ENCODE results near the gene SOX13.
"Not testable (repeated sequence)": the region's sequence is repeated elsewhere in the genome, so short reads cannot be mapped to it uniquely, and the experiment has no call there.

Gene SOX13

DNA sequence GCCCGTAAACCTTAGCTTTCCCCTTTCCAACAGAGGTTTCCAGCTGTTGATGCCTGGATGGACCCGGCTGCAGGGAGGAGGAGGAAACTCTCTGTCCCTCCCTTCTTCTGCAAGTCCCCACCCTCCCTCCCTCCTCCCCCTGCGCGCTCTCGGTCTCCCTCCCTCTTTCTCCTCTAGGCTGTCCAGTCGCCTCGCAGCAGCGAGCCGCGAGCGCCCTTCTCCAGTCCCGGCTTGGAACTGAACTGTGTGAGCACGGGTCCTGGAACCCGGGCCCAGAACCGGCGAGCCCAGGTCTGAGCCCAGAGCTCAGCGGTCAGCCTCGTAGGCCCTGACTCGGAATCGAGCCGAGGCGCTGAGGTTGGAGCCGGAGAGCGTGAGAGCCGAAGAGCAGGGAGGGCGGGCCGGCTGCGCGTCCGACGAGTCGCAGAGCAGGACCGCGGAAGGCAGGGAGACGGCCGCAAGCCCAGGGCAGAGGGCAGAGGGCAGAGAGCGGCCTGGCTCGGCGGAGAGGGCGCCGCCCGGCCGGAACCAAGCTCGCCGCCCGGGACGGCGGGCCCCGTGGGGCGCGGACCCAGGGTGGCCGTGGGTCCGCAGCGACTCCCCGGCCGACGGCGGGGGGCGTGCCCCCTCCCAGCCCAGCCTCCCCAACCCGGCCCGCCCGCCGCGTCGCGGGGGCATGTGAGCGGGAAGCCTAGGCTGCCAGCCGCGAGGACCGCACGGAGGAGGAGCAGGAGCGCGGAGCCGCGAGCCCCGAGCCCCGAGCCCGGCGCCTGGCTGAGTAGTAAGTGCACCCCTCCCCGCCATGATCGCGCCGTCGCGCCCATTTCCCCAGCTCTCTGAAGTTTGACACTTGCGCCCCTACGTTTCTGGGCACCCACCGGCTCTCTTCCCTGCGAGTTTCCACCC lies at the start of gene SOX13:
SOX13 (plus strand) TSS at position 185 of the 906 bp plus-strand sequence. CDS start 39,801 bp downstream, outside the sequence.
- no peak for DNase-seq (ENCODE audit: low read depth in 2 of 2)

DNA sequence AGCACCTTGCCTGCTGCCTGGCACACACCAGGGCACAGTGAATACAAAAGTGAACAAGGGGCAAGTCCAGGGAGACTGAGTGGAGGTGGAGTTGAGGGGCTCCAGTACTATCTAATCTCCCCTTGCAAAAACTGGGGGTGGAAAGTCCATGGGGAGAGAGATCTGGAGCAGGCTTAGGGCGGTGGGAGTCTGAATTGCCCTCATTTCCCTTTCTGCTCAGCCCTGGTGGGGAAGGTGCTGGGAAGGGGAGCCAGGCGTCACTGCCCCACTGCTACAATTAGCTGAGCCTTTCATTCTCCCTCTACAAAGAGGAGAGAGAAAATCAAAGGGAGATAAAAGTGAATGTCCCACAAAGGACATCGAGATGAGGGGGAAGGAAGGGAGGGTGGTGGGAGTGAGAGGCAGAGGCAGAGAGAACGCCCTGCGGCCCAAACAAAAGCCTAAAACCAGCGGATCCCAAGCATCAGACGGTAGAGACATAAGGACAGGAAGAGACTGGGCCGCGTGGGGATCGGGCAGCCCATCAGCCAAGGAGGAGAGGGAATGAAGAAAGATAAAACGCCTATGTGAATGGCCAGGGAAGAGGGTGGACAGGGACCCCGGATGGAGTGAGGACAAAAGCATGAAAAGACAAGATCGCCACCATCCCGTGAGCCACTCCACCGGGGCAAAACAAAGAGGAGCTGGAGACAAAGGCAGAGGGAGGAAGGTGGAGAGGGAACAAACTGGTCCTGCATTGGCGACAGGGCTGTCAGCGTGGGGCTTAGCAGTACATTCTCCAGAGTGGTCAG lies 46.8 kb upstream of the SOX13 start:
- DNase-seq (ENCODE audit: low read depth in 2 of 2), result no peak

DNA sequence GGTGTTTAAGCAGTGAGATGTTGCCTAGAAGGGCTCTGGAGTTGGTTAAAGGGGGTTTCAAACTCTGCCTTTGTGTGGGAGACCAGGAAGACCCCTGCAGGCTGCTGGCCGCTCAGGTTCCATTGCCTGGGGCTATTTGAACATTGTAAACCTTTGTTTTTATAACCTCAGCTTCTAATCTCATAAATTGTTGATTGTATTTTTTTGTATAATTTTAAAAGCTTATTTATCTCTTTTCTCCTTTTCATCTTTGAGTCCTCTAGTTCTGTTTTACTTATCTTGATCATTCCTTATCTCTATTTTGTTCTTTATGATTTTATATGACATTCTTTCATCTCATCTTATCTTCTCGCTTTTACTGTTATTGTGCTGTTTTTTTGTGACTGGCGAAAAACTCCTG lies 45.5 kb upstream of the SOX13 start:
- DNase-seq (ENCODE audit: low read depth in 2 of 2), result no peak

DNA sequence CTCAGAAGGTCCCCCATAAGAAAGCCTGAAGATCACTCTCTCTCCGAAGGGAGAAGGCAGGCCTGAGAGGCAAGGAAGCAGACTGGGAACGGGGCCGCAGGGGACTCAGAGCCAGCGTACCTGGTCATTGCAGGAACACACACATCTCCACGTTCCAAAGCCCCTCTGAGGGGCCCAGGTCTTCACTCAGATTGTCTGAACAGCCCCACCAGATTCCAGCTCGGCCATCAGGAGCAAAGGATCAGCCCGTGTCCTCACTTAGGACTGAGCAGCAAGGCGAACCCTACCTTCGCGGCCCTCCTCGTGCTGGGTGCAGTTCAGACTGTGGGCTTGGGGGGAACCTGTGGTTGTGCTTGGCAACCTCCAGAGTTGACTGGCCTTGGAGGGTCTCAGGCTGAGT lies 43.9 kb upstream of the SOX13 start:
- no peak for DNase-seq (ENCODE audit: low read depth in 2 of 2)

DNA sequence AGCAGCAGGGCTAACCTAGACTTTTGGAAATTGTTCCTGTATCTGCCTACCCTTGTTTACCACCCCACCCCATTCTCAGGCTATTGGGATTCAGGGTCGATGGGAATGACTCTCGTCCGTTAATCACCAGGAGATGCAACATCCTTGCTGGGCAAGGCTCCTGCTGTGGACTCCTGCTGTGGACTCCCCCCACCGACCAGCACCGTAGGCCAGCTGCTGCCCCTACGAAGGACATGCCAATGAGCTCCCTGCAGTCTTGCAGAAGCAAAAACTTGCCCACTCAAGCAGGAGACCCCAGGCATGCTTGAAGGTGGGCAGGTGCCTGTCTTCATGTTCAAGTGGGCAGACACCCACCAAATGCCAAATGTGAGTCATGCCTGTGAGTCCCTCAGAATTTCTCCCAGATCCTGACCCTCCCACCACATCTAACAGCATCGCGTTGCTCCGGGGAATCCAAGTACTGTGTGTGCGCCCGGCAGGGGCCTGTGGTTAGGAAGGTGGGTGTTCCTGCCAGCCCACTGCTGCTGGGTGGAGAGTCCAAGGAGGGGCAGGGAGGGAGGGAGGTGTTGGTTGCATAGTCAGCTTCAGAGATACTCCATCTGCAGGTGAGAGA lies 41.7 kb upstream of the SOX13 start:
- no peak for DNase-seq (ENCODE audit: low read depth in 2 of 2)

DNA sequence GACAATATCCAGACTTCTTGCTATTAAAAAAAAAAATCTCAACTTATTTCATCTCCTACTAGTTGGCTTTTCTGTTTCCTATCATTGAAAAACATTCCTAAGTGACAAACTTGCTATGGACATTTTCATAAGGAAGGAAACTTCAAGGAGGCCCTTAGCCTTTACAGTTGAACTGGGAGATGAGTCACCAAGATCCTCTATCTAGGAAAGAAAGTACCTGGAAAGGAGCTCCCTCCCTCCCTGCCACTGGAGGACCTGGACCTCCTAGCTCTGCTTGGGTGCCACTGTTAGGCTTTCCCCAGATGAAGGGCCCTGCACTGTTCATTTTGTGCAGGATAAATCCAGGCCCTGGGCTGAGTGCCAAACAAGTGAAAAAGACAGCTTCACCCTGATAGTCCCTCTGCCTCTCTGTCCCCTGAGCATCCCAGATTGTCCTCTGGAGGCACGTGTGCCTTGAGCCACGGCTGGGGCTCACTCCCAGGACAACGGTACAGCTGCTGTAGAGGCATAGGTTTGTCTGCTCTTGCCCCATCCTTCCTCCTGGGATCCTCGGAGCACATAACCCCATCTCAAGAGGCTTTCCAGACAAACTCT lies 40.2 kb upstream of the SOX13 start:
- no peak for DNase-seq (ENCODE audit: low read depth in 2 of 2)

DNA sequence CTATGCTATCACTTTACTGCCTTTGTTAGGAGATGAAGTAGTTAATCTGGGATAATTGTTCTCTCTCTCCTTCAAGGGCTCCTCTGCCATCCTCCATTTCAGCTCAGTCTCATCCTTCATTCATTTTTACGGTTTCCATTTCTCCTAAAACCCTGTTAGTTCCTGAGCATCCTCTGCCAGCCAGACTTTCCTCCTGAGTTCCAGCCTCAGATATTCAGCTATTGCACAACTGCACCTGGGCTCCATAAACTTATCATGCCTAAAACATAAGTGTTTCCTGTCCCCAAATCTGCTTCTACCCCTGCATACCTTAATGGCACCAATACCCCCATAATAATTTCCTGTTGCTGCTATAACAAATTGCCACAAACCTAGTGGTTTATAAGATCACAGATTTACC lies 39.6 kb upstream of the SOX13 start:
- no peak for DNase-seq (ENCODE audit: low read depth in 2 of 2)

DNA sequence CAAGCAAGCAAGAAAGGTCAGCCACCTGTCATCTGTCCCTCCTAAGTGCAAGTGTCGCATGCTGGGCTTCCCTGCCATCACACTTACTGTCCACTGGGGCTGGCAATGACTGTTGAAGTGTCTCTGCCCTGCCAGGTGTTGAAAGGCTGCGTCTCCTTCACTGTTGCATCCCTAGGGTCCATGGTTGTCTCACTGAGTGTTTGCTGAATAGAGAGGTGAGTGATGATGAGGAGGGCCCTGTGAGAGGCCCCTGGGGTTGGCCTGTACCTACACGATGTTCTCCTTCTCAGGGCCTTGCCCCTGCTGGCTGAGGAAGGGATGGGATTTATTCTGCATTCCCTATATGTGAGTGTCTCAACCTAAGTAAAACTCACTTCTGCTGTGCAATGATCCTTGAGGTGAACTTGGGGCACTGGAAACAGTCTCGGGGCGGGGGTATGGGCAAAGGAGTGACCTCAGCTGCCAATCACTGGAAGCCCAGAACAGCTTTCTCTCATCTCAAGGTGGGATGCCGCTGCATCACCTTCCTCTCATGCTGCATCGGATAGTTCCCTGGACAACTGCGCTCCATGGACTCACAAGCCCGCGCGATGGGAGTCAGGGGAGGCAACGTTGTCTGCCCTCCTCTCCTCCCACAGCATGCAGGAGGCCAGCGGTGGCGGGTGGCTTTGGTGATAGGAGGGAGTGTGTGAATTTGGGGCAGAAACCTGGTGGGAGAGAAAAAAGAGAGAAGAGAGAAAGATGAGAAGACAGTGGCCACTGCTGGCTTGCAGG lies 35.8 kb upstream of the SOX13 start:
- no peak for DNase-seq (ENCODE audit: low read depth in 2 of 2)

DNA sequence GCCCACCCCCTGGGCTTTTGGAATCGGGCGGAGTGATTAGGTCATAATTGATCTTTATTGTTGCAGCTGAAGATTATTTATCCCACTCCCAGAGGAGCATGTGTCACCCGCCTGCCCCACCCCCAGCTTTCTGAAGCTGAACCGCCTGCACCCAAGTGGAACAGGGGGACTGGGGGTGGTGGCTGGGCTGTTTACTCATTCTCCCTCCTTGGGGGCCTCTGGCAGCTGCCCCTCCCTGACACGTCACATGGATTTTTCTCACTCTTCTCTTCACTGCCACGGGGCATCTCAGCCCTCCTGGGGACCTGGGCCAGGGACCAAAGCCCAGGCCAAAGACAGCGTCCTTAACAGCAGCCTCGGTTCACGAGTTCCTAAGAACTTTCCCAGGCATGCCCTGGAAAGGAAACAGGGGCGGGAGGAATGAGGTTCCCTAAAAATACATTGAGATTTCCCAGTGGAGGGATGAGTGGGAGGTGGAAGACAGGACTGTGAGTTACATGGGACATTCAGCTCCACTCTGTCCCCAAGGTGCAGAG lies 31.6 kb upstream of the SOX13 start:
- DNase-seq (ENCODE audit: low read depth in 2 of 2), result no peak

DNA sequence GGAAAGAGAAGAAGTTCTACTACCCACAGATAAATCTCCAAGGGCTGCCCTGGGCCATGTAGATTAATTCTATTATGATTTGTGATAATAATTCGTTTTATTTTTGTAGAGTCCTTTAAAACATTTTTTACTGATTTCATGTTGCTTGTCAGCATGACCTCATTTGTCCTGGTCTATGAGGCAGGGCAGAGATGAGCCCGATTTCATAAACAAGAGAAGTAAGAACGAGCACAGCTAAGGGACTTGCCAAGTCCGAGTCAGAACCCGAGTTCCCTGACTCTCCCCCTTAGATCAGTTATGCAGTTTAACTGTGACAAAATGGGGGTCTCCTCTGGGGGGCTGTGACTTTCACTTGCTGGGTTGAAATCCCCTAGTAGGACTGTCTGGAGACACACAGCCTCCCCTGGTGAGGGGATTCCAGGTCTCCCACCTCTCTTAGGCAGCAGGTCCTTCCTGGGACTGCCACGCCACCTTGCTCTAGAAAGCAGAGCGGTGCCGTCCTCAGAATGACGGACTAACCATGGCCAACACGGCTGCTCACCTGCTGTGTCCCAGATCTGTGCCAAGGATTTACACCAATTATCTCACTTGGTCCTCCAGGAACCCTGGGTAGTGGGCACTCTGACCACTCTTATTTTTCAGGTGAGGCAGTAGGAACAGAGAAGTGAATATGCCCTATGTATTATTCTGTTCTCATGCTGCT lies 31.0 kb upstream of the SOX13 start:
- no peak for DNase-seq (ENCODE audit: low read depth in 2 of 2)

DNA sequence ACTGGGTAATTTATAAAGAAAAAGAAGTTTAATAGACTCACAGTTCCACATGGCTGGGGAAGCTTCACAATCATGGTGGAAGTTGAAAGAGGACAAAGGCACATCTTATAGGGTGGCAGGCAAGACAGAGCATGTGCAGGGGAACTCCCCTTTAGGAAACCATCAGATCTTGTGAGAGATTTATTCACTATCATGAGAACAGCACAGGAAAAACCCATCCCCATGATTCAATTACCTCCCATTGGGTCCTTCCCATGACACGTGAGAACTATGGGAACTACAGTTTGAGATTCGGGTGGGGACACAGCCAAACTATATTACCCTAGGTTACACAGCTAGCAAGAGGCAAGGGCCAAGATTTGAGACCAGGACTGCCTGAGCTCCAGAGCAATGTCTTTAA lies 30.4 kb upstream of the SOX13 start:
- DNase-seq (ENCODE audit: low read depth in 2 of 2), result no peak

DNA sequence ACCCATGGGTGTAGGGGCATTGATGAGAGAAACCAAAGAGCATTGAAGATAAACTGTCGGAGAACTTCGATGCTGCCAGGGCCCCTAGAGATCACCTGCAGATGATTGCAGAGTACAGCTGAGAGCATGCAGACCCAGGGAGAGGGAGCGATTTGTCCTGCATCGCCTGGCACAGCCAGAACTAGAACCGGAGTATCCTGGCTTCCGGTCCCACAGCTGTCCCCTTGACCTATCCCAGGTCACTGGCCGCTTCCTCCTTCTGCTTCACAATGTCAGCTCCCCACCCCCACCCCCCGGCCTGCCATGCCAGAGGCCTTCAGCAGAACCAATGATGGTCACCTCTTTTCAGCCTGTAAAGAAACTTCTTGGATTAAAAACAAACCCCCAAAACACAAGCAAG lies 29.2 kb upstream of the SOX13 start:
- no peak for DNase-seq (ENCODE audit: low read depth in 2 of 2)

DNA sequence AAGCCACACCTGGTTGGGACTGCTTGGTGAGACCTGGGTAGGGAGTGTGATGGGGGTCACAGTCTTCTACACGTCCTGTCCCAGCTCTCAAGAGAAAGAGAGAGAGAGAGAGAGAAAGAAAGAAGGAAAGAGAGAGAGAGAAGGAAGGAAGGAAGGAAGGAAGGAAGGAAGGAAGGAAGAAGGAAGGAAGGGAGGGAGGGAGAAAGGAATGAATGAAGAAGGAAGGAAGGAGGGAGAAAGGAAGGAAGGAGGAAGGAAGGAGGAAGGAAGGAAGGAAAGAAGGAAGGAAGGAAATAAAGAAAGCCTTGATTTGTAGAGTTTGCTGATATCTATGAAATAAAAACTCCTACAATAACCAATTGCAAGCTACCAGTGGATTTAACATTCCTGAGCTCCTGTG lies 28.5 kb upstream of the SOX13 start:
- no peak for DNase-seq (ENCODE audit: low read depth in 2 of 2)

DNA sequence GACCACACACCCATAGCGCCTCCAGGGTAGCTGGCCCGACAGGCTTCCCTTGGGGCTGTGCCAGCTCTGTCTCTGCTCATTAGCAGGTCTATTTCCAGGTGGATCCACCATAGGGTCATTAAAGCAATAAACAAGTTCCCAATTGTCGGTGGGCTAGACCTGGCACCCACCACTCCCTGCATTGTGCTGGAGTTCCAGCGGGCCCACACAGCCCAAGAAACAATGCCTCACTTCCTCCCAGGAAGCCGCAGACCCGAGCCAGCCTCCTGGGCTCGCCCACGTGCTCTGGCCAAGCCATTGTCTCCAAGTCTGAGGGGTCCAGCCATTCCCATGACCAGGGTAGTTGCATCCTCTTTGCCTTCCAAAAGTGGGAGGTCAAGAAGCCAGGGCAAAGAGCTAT lies 27.5 kb upstream of the SOX13 start:
- no peak for DNase-seq (ENCODE audit: low read depth in 2 of 2)

DNA sequence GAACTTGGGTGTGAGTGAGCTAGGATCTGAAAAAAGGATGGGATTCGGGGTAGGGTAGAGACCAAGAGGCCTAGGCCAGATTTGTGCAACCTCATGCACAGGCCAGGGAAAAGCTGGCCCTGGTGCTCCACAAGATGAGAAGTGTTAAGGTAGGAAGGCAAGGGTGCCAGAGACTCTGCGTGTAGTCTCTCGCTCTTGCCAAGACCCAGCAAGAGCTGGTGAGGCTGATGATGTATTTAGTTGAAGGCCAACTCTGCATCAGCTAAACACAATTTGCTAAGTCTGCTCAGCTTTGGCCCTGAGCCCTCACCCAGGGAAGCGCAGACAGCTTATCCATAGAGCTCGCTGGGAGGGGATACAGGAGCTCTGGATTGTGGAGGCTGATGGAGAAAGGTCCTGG lies 26.6 kb upstream of the SOX13 start:
- DNase-seq (ENCODE audit: low read depth in 2 of 2), result no peak

DNA sequence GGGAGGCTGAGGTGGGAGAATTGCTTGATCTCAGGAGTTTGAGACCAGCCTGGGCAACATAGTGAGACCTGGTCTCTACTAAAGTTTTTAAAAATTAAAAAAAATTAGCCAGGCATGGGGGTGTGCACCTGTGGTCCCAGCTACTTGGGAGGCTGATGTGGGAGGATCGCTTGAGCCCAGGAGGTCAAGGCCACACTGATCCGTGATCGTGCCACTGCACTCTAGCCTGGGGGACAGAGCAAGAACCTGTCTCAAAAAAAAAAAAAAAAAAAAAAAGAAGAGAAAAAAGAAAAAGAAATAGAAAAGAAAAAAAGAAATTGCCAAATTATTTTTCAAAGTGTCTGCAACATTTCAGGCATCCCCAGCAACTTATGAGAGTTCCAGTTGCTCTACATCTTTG lies 24.1 kb upstream of the SOX13 start:
- DNase-seq (ENCODE audit: low read depth in 2 of 2), result not testable (repeated sequence)

DNA sequence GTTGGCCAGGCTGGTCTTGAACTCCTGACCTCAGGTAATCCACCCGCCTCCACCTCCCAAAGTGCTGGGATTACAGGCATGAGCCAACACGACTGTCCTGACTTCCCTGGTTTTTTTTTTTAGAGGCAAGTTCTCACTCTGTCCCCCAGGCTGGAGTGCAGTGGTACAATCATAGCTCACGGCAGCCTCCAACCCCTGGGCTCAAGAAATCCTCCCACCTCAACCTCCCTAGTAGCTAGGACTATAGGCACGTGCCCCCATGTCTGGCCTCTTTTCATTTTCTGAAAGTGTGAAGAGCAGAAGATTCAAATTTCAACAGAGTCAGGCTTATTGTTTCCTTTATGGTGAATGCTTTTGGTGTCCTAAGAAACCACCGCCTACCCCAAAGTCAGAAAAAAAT lies 21.7 kb upstream of the SOX13 start:
- DNase-seq (ENCODE audit: low read depth in 2 of 2), result no peak

DNA sequence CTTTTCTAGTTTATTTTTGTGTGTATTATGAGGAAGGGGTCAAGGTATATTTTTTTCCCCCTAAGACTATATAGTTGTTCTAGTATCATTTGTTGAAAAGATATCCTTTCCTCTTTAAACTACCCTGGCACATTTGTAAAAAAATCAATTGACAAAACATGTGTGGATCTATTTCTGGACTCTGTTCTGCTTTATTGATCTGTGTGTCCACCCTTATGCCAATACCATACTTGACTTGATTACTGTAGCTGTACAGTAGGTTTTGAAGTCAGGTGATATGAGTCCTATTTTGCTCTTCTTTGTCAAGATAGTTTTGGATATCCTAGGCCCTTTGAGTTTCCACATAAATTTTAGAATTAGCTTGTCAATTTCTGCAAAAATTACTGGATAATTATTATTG lies 21.2 kb upstream of the SOX13 start:
- DNase-seq (ENCODE audit: low read depth in 2 of 2), result no peak

DNA sequence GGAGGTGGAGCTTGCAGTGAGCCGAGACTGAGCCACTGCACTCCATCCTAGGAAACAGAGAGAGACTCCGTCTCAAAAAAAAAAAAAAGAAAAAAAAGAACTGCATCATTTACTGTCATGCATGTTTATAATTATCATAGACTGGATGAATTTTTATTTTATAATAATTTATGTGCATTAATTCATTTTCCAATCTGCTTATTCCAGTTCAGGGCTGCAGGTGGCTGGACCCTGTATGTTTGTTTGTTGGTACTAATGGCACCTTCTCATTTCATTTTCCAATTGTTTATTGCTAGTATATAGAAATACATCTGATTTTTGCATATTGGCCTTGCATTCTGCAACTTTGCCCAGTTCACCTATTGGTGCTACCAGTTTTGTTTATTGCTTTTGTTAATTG lies 19.0 kb upstream of the SOX13 start:
- no peak for DNase-seq (ENCODE audit: low read depth in 2 of 2)

DNA sequence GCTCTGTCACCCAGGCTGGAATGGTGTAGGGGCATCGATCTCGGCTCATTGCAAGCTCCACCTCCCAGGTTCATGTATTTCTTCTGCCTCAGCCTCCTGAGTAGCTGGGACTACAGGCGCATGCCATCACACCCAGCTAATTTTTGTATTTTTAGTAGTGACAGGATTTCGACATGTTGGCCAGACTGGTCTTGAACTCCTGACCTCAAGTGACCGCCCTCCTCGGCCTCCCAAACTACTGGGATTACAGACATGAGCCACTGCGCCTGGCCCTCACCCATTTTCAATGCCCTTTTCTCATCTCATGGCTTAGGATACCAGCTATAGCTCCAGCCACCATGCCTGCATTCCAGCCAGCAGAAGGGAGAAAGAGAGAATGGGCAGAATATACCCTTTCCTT lies 12.9 kb upstream of the SOX13 start:
- no peak for DNase-seq (ENCODE audit: low read depth in 2 of 2)

DNA sequence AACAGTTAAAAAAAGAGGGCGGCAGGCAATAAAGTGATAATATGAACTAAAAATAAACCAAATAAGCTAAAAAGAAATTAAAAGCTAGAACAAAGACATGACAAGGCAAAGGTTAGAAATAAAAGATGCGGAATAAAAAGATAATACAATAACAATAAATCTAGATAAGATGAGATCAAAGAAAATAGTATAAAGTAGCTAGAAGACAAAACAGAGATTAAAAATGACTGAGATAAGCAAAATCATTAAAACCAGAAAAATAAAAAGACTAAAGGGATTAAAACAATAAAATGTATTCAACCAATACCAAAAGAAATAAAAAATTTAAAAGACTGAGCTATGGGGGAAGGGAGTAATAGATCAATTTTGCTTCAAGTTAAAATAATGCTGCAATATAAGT lies 10.8 kb upstream of the SOX13 start:
- DNase-seq (ENCODE audit: low read depth in 2 of 2), result no peak
